ENCODE results near the gene AGO3.

DNA sequence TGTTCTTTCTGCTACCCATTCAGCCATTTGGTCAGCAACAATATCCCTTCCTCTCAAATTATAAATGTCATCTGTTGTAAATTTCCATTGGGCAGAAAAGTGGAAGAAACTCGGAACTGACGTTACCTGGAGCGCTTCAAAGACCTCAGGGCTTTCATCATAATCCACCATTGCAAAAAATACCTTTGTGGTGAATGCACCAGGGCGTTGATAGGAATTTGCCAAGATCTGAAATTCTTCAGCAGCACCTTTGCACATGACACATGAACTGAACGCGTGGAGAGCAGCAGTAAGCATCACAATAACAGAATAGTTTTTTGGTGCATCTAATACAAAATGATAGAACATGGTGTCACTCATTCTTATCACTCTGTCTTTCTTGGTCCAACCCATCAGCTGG is 149.9 kb downstream of the AGO3 start:
- no peak for TF ChIP-seq BACH1 (IDR thresholded peaks at IDR 0.05; ENCODE audit: borderline replicate concordance)
- no peak for TF ChIP-seq JUNB (IDR thresholded peaks at IDR 0.05)
- TF ChIP-seq YBX1 (IDR thresholded peaks at IDR 0.05) = no peak
- no peak for TF ChIP-seq EP300 (IDR thresholded peaks at IDR 0.05; ENCODE audit: borderline replicate concordance in 1 of 2, control insufficient read depth in 1 of 2, low read depth in 2 of 2, low read length in 2 of 2)
- TF ChIP-seq POLR2AphosphoS5 (IDR thresholded peaks at IDR 0.05; ENCODE audit: low read length) = no peak
- no peak for TF ChIP-seq POLR2A (IDR thresholded peaks at IDR 0.05; ENCODE audit: low read depth, low read length)
- TF ChIP-seq, protein P1, sequence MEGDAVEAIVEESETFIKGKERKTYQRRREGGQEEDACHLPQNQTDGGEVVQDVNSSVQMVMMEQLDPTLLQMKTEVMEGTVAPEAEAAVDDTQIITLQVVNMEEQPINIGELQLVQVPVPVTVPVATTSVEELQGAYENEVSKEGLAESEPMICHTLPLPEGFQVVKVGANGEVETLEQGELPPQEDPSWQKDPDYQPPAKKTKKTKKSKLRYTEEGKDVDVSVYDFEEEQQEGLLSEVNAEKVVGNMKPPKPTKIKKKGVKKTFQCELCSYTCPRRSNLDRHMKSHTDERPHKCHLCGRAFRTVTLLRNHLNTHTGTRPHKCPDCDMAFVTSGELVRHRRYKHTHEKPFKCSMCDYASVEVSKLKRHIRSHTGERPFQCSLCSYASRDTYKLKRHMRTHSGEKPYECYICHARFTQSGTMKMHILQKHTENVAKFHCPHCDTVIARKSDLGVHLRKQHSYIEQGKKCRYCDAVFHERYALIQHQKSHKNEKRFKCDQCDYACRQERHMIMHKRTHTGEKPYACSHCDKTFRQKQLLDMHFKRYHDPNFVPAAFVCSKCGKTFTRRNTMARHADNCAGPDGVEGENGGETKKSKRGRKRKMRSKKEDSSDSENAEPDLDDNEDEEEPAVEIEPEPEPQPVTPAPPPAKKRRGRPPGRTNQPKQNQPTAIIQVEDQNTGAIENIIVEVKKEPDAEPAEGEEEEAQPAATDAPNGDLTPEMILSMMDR (IDR thresholded peaks at IDR 0.05 in 2 of 3, conservative IDR thresholded peaks at IDR 0.05 in 1 of 3; ENCODE audit: control insufficient read depth in 2 of 3, extremely low read depth in 1 of 3, insufficient read depth in 1 of 3, low read depth in 3 of 3, low read length in 3 of 3) = no peak
- no peak for TF ChIP-seq KDM1A (IDR thresholded peaks at IDR 0.05; ENCODE audit: borderline replicate concordance)
- TF ChIP-seq CHD4 (IDR thresholded peaks at IDR 0.05) = no peak
- TF ChIP-seq YY1 (IDR thresholded peaks at IDR 0.05; ENCODE audit: low read depth, low read length) = no peak
- TF ChIP-seq EZH2 (IDR thresholded peaks at IDR 0.05; ENCODE audit: borderline replicate concordance, control insufficient read depth, low read depth, low read length) = no peak
- TF ChIP-seq FOS (IDR thresholded peaks at IDR 0.05; ENCODE audit: borderline replicate concordance, extremely low read depth, insufficient read length) = no peak
- no peak for TF ChIP-seq SP1 (IDR thresholded peaks at IDR 0.05; ENCODE audit: low read depth, low read length)
